ENCODE measurements around the gene AGBL4.

AGBL4 gene

GRCh38 chr1:48725341-48726046 is 1298.3 kb downstream of the AGBL4 start:
- no peak for DNase-seq (ENCODE audit: low read depth)

GRCh38 chr1:48720929-48721328 is 1302.8 kb downstream of the AGBL4 start:
- no peak for DNase-seq (ENCODE audit: low read depth)

GRCh38 chr1:48718705-48719104 is 1305.0 kb downstream of the AGBL4 start:
- DNase-seq (ENCODE audit: low read depth): no peak

- no peak for DNase-seq (ENCODE audit: low read depth)
Measured at GRCh38 chr1:48718116-48718630, 1305.6 kb downstream of the AGBL4 start.

- DNase-seq (ENCODE audit: low read depth): no peak
Measured at GRCh38 chr1:48717082-48717481, 1306.7 kb downstream of the AGBL4 start.

GRCh38 chr1:48715921-48716320 is 1307.8 kb downstream of the AGBL4 start:
- DNase-seq (ENCODE audit: low read depth): no peak

- DNase-seq (ENCODE audit: low read depth): no peak
Measured at GRCh38 chr1:48710915-48711314, 1312.8 kb downstream of the AGBL4 start.

- DNase-seq (ENCODE audit: low read depth): no peak
Measured at GRCh38 chr1:48710318-48710717, 1313.4 kb downstream of the AGBL4 start.

- DNase-seq (ENCODE audit: low read depth): no peak
Measured at GRCh38 chr1:48704736-48705135, 1319.0 kb downstream of the AGBL4 start.

GRCh38 chr1:48701445-48701844 is 1322.3 kb downstream of the AGBL4 start:
- DNase-seq (ENCODE audit: low read depth): no peak

- DNase-seq (ENCODE audit: low read depth): no peak
Measured at GRCh38 chr1:48697066-48697707, 1326.6 kb downstream of the AGBL4 start.

- no peak for DNase-seq (ENCODE audit: low read depth)
Measured at GRCh38 chr1:48695161-48695560, 1328.6 kb downstream of the AGBL4 start.

- DNase-seq (ENCODE audit: low read depth): no peak
Measured at GRCh38 chr1:48693674-48694320, 1330.0 kb downstream of the AGBL4 start.

- no peak for DNase-seq (ENCODE audit: low read depth)
Measured at GRCh38 chr1:48693180-48693579, 1330.6 kb downstream of the AGBL4 start.

GRCh38 chr1:48692235-48692634 is 1331.5 kb downstream of the AGBL4 start:
- no peak for DNase-seq (ENCODE audit: low read depth)

- DNase-seq (ENCODE audit: low read depth): no peak
Measured at GRCh38 chr1:48691429-48692001, 1332.2 kb downstream of the AGBL4 start.

- DNase-seq (ENCODE audit: low read depth): no peak
Measured at GRCh38 chr1:48688102-48688760, 1335.5 kb downstream of the AGBL4 start.

- DNase-seq (ENCODE audit: low read depth): no peak
Measured at GRCh38 chr1:48687282-48688045, 1336.3 kb downstream of the AGBL4 start.

- DNase-seq (ENCODE audit: low read depth): no peak
Measured at GRCh38 chr1:48686159-48686558, 1337.6 kb downstream of the AGBL4 start.

- no peak for DNase-seq (ENCODE audit: low read depth)
Measured at GRCh38 chr1:48684381-48684780, 1339.4 kb downstream of the AGBL4 start.

- no peak for DNase-seq (ENCODE audit: low read depth)
Measured at GRCh38 chr1:48683839-48684238, 1339.9 kb downstream of the AGBL4 start.
